ENCODE measurements around the gene PTH2.

DNA sequence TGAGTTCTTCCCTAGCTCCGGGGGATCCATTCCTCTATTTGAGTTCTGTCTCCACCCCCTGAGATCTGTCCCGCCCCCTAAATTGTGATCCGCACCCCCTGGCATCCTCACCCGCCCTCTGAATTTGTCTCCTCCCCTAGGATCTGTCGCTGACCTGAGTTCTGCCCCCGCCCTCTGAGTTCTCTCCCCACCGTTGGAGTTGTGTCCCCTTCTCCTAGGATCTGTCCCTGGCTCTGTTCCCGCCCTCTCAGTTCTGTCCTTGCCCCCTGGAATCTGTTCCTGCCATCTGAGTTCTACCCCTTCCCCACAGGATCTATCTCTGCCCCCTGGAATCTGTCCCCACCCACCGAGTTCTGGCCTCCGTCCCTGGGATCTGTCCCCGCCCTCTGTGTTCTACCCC is 19.1 kb upstream of the PTH2 start:
- no peak for TF ChIP-seq CTCF (IDR thresholded peaks at IDR 0.05; ENCODE audit: low read length)
- TF ChIP-seq EZH2phosphoT487 (IDR thresholded peaks at IDR 0.05; ENCODE audit: low read length) = no peak
- no peak for TF ChIP-seq EZH2 (optimal IDR thresholded peaks at IDR 0.05; ENCODE audit: low read depth, low read length)

Measured in MM.1S (cell line).